GM18505 (cell line): Measurements from ENCODE around the gene ADARB2.

ENCODE experiments used
- ATAC-seq: cut with Tn5 transposase; IDR thresholded peaks from one replicate; pipeline ENCODE4 v1.9.1; 2021; ENCODE audit not compliant: unreplicated experiment
- POLR2A ChIP-seq: IDR thresholded peaks from 4 replicates; pipeline ENCODE4 v1.6.1; 2011; ENCODE audit warnings: borderline replicate concordance; ENCODE audit not compliant: insufficient read depth, insufficient read length; ENCODE audit errors: extremely low read depth

Gene ADARB2

DNA sequence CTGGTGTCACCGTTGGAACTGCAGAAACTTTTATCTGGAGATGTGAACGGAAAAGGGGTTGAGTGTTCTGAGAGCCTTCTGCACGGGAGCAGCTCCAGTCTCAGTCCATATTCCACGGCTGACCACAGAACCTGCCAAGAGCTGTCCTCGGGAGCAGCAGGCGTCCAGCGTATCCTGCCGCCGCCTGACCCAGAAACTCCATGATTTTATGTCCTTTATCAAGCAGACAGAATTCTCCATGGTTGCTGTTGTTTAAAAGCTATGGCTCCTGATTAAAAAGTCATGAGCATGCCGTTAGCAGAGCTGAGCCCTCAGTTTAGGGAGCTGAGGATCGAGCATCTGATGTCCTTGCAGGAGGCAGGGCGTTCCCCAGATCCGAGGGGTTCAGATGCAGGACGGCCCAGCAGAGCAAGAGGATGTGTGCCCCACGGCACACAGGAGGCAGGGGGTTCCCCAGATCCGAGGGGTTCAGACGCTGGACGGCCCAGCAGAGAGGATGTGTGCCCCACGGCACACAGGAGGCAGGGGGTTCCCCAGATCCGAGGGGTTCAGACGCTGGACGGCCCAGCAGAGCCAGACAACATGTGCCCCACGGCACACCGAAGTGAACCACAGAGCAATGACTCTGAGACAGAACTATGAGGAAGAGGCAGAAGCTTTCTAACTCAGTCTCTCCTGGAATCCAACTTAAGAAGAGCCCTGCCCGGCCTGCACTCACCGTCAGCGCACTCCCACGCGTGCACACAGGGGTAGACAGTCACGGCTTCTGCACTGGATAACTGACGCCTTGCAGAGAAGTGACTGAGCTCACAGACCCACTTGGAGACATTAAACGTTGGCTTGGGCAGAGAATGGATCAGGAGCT lies 584.7 kb downstream of the ADARB2 start:
- no peak for ATAC-seq

DNA sequence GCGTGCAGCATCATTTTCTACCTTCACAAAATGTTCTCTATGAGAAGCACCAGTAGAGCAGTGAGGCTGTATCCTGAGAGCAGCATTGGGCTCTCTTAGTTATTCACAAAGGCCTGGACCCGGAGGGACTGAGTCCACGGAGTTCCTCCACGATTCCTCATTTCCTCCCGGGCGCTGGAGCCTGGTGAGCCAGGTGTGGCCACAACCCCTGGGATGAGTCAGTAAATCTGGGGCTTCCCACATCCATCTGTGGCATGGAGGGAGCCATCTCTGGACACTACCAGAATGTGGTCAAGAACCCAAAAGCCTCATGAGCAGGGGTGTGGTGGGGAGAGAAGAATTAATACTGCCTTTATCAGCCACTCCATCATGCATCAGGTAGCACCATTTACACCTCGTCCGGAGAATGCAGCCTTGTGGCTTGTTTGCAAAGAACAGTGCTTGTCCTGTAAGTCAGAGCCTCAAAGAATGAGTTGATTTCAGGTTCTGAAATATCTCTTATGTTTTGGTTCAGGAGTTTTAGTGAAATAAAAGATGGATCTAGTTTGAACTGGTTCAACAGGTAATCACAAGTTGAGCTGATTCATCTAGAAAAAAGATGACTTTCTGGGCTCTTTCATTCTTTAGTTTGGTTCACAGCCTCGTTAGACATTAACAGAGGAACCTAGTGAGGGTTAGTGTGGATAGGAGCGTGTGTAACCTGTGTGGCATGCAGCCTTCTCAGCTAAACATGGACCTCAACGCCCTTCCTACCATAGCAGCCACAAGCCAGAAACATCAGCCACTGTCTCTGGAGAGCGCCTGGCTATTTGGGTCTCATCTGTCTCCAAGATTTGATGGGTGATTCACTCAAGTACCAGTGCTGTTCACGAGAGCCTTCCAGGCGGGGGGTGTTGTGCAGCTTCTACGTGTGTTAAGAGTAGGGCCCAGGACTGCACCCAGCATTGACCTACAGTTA lies 586.0 kb downstream of the ADARB2 start:
- ATAC-seq, result no peak

More for the DNA sequence above, 584.7 kb downstream of the ADARB2 start:
- TF ChIP-seq POLR2A, result no peak

DNA sequence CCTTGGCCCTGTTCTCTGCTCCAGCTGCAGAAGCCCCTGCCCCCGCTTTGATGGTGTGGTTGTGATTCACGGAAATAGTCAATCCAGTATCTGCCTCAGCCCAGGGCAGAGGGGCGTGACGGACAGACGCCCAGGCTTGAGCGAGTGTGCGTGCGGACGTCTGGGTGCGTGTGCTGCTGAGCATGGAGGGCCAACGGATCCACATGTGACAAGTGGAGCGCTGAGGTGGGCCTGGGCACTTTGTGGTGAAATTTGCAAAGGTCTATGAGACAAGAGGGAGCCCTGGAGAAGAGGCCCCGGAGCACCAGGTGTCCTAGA lies 586.7 kb downstream of the ADARB2 start:
- TF ChIP-seq POLR2A, result no peak
- ATAC-seq, result no peak

More for the DNA sequence above, 586.0 kb downstream of the ADARB2 start:
- no peak for TF ChIP-seq POLR2A

DNA sequence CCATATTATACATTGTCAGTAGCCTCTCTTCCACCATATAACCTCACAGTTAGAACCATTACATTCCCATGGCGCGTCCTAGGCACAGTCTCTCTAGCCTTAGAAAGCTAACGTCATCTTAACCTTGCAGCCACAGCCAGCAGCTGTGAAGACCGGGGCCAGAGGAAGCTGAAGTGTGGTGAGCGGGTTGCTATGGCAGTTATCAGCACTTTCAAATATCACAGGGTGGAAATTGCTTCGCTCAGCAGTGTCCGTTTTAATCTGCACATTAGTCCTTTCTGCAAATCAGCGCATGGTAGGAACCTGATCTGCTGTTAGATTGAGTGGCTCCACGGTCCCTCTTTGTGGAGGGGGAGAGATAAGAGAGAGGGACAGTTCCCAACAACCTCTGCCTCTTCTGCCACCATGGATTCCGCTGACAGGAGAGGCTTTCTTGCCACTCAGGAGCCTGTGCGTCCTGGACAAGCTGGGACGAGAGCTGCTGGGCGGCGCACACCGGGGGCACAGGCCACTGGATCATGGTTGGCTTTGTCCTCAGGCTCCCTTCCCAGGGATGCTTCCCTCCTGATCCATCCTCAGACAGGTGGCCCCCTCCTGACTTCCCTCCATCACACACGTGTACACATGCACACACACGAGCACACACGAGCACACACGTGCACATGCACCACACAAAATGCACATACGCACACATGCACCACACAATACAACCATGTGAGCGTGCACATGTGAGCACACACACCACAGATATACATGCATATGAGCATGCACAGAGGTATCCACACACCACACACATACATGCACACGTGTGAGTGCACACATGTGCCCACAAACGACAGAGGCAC lies 587.3 kb downstream of the ADARB2 start:
- ATAC-seq, result no peak
- TF ChIP-seq POLR2A, result no peak

DNA sequence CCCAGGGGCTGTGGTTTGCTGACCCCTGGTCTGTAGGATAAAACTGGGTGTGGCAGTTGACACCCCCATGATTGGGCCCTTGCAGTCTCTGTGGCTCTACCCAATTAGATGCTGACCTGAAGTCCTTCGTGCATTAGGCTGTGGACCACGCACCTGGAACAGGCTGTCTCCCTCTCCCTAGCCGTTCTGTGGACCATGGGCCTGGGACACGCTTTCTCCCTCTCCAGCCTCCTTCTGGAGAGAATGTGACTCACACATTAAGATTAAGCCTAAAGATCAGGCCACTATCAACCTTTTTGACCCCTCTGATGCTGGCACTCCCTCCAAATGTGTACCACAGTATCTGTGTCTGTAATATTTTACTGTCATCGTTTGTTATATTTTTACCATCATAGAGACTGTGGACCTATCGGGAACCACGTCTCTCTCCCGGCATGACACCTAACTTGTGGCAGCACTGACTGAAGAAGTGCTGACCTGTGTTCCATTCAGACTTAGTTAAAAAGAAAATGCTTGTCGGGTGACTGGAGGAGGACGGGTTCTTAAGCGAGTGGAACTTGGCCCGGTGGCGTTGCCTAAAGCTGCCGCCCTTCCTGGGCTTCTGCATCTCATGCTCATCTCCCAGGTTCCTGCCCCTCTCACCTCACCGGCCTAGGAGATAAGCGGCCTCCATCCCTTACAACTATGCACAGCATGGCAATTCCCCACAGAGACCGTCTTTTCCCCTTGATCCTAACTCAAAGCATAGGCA lies 588.3 kb downstream of the ADARB2 start:
- no peak for TF ChIP-seq POLR2A
- no peak for ATAC-seq

DNA sequence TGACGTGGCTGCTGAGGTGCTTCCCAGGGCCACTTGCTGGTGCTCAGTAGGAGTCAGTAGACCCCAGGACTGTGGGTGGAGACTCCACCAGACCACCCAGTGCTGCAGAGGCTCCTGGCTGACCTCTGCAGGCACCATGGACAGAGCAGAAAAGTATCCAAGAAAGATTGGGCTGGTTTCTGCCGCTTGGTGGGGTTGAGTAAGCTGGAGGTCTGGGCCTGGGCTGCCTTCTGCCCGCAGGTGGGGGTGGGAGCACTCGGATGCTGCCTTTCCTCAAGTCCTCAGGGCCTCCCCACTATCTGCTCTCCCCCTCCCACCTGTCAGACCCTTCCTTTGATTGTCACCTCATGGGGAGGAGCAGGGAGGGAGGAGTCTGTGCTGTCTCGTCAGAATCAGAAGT lies 589.5 kb downstream of the ADARB2 start:
- ATAC-seq, result no peak
- TF ChIP-seq POLR2A, result no peak

DNA sequence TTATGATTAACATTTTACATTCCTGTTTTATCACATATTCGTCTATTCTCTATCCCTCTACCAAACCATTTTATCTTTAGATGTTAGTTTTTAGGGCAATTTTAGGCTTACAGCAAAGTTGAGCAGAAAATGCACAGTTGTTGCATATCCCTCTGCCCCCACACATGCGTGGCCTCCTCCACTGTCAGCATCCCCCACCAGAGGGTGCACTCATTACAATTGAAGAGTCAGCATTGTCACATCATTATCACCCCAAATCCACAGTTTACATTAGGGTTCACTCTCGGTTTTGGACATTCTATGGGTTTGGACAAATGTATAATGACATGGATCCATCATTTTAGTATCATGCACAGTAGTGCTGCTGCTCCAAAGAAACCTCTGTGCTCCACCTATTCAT lies 594.7 kb downstream of the ADARB2 start:
- TF ChIP-seq POLR2A, result no peak

DNA sequence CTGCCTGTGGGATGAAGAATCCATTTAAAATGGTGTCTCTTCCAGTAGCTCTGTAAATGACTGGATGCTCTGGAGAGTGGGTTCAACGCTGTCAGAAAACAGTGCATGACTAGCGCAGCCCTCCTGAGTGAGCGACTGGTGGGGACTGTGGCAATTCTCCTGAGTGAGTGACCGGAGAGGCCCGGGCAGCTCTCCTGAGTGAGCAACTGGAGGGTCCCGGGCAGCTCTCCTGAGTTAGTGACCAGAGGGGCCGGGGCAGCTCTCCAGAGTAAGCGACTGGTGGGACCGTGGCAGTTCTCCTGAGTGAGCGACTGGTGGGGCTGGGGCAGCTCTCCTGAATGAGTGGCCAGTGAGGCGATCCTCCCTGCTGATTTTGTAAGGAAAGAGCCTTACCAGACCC lies 595.6 kb downstream of the ADARB2 start:
- ATAC-seq, result no peak
- no peak for TF ChIP-seq POLR2A

More for the DNA sequence above, 594.7 kb downstream of the ADARB2 start:
- ATAC-seq, result no peak

DNA sequence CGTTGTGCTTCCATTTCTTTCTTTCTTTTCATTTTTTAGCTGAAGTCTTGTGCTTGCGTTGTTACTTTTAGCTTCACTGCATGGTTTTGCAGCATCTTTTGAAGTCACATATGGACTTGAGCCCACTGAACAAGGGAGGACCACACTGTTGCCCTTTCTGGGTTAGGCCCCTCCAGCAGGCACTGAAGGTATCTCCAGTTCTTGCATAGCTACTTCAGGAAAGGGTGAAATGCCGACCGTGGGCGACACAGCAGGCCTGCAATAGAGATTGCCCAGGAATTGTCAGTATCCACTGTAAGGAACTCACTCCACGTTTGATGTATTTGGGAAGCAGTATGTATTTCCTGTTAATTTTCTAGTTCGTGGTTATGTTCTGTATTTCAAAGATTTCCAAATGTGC lies 596.1 kb downstream of the ADARB2 start:
- no peak for TF ChIP-seq POLR2A
- ATAC-seq, result no peak

DNA sequence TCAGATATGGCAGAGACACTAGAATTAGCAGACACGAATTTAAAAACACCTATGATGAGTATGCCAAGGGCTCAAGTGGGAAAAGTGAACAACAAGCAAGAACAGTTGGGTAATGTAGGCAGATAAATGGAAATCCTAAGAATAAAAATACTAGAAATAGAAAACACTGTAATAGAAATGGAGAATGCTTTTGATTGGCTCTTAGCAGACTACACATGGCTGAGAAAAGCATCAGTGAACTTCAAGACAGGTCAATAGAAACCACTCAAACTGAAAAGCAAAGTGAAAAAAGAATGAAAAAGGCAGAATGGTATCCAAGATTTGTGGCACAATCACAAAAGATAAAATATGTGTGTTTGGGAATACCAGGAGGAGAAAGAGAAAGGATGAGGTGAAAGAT lies 598.8 kb downstream of the ADARB2 start:
- no peak for TF ChIP-seq POLR2A
- ATAC-seq, result no peak

DNA sequence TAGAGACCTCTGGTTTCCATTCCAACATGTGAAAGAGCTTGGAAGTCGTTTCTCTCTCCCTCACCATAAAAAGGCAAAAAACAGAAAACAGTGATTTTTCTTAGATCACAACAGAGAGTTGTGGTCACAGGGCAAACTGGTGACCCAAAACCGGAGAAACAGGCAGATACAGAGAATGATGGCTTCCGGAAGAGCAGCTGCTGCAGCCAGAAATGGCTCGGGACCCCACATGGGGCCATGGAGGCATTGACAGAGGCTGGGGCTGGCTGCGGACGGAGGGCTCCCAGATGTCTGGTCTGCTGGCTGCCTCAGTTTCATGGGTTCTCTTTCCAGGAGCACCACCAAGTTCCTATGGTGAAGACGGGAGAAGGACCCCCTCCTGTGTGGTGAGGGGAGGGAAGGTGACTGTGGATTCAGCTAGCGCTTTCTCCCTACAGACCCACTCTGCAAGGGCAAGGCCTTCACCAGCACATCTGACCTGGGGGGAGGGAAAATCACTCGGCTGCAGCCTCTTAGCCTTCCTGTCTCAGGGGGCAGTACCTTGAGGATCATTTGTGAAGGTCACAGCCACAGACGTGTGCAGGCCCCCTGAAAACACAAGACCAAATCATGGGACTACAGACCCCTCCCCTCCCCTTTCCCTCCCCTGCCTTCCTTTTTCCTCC lies 599.7 kb downstream of the ADARB2 start:
- TF ChIP-seq POLR2A, result no peak
- ATAC-seq, result no peak

DNA sequence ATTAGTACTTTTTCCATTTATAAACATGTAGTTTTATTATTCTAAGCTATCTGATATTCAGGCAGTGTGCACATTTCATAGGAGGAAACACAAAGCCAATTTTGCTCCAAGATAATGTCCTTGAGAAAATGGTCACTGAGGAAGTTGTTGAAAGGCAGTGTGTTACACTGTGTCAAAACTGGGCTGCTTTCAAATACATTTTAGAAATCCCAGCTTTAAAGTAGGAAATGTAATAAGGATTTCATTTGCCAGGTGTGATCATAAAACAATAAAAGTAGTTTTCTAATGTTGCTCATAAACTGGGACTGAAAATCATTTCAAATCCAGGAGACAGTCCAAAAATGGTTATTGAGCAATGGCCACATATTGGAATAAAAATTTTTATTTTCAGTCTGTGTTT lies 601.1 kb downstream of the ADARB2 start:
- no peak for ATAC-seq
- no peak for TF ChIP-seq POLR2A
